Common myeloid progenitor, CD34-positive (primary cell): ENCODE results near the gene RAPGEF4.

Experiments
- CTCF ChIA-PET: fragments of 350-600 bp; sonication (Branson Sonifier 250); formaldehyde crosslinking; loops from one replicate; lab custom pipeline; 2021; ENCODE audit warnings: antibody characterized with exemption; lab: Charles Lee
- POLR2A ChIA-PET: fragments of 350-600 bp; sonication (Branson Sonifier 250); formaldehyde crosslinking; loops from one replicate; lab custom pipeline; 2021; ENCODE audit warnings: antibody characterized with exemption; lab: Charles Lee
- DNase-seq, 3 donors: peaks; one replicate each; pipeline versions ENCODE4 v3.0.0 to v3.0.0-alpha.2; 2013
- H3K27ac ChIP-seq, 2 experiments: 1 replicate in 1 of 2; 2 replicates in 1 of 2; pipeline ENCODE4 v1.7.0; 2013; ENCODE audit warnings: inconsistent platforms in 2 of 2, low read length in 2 of 2, mild to moderate bottlenecking in 2 of 2, low read depth in 1 of 2, moderate library complexity in 1 of 2; ENCODE audit not compliant: severe bottlenecking in 2 of 2, insufficient read depth in 1 of 2, poor library complexity in 1 of 2
- H3K27me3 ChIP-seq, 5 experiments: replicated peaks in 2 of 5; 1 replicate in 3 of 5; 2 replicates in 2 of 5; pipeline versions ENCODE4 v1.6.1 to v1.7.0; 2013; ENCODE audit warnings: low read length in 4 of 5, mild to moderate bottlenecking in 2 of 5, moderate library complexity in 2 of 5, inconsistent platforms in 1 of 5; ENCODE audit not compliant: insufficient read depth in 5 of 5, control insufficient read depth in 4 of 5
- H3K36me3 ChIP-seq, 4 experiments: 1 replicate in 2 of 4; 2 replicates in 2 of 4; pipeline versions ENCODE4 v1.6.1 to v1.7.0; 2013; ENCODE audit warnings: low read length in 3 of 4, control low read depth in 1 of 4, mild to moderate bottlenecking in 1 of 4; ENCODE audit not compliant: control insufficient read depth in 4 of 4, insufficient read depth in 4 of 4
- H3K4me1 ChIP-seq, 4 experiments: 1 replicate in 3 of 4; 2 replicates in 1 of 4; pipeline versions ENCODE4 v1.6.1 to v1.7.1; 2013; ENCODE audit warnings: low read length in 3 of 4, mild to moderate bottlenecking in 3 of 4, control low read depth in 1 of 4, inconsistent platforms in 1 of 4, moderate library complexity in 1 of 4; ENCODE audit not compliant: control insufficient read depth in 4 of 4, insufficient read depth in 4 of 4; ENCODE audit errors: control extremely low read depth in 1 of 4
- H3K4me3 ChIP-seq, 7 experiments: 1 replicate in 4 of 7; 2 replicates in 3 of 7; pipeline versions ENCODE4 v1.5.1 to v1.7.0; 2013; ENCODE audit warnings: mild to moderate bottlenecking in 7 of 7, low read length in 6 of 7, moderate library complexity in 6 of 7, inconsistent platforms in 2 of 7, low read depth in 2 of 7, control low read depth in 1 of 7; ENCODE audit not compliant: insufficient read depth in 4 of 7, control insufficient read depth in 1 of 7; ENCODE audit errors: extremely low read depth in 1 of 7
- H3K9me3 ChIP-seq, 5 experiments: 1 replicate in 4 of 5; 2 replicates in 1 of 5; pipeline versions ENCODE4 v1.6.1 to v1.7.1; 2013; ENCODE audit warnings: low read length in 4 of 5, mild to moderate bottlenecking in 2 of 5, inconsistent platforms in 1 of 5, low read depth in 1 of 5, moderate library complexity in 1 of 5; ENCODE audit not compliant: control insufficient read depth in 4 of 5, insufficient read depth in 2 of 5; ENCODE audit errors: control extremely low read depth in 1 of 5
- WGBS: methylation state at CpG from one replicate; pipeline ENCODE4 v1.1.5; 2013; ENCODE audit not compliant: insufficient coverage; 5-methylcytosine and 5-hydroxymethylcytosine counted together

Gene RAPGEF4

DNA sequence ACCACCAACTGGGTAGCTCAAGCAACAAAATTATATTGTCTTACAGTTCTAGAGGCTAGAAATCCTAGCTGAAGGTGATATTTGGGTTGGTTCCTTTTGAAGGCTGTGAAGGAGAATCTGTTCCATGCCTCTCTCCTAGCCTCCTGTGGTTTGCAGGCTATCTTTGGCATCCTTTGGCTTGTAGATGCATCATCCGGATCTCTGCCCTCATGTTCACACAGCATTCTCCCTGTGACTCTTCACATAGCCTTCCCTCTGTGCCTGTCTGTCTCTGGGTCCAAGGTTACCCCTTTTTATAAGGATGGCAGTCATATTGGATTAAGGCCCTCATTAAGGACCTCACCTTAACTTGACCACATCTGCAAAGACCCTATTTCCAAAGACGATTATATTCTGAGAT, 261.4 kb downstream of the RAPGEF4 start:
- no peaks in the 10 kb centered on the region for H3K4me1 ChIP-seq
- H3K27me3 ChIP-seq = peaks cover 0 to 7% (median 0%) of the 10 kb centered on the region in 5 experiments
- no peak overlapping the region for H3K27ac ChIP-seq
- POLR2A ChIA-PET = no interaction called here
- no peak overlapping the region for H3K4me3 ChIP-seq
- H3K36me3 ChIP-seq = no peaks in the 10 kb centered on the region
- no peaks in the 10 kb centered on the region for H3K9me3 ChIP-seq
- CTCF ChIA-PET = interaction anchor here (0.7 kb wide), 1 partner anchor 184 kb away, joined by 3 read pairs; no protein-coding TSS in a partner anchor
- no peak for DNase-seq
- WGBS = 86% methylated on average over 1 of the region's 2 CpGs

GRCh38 chr2:172998547-172999272, 263.1 kb downstream of the RAPGEF4 start:
- POLR2A ChIA-PET = no interaction called here
- CTCF ChIA-PET = no interaction called here
- Histone ChIP-seq H3K4me3 (no peak overlapping the region), H3K9me3 (no peaks in the 10 kb centered on the region), H3K4me1 (no peaks in the 10 kb centered on the region), H3K27ac (no peak overlapping the region), H3K27me3 (peaks cover 0 to 7% (median 0%) of the 10 kb centered on the region in 5 experiments), H3K36me3 (no peaks in the 10 kb centered on the region)
- DNase-seq = no peak
- no CpG with 5 or more reads among the region's 2 CpGs for WGBS

DNA sequence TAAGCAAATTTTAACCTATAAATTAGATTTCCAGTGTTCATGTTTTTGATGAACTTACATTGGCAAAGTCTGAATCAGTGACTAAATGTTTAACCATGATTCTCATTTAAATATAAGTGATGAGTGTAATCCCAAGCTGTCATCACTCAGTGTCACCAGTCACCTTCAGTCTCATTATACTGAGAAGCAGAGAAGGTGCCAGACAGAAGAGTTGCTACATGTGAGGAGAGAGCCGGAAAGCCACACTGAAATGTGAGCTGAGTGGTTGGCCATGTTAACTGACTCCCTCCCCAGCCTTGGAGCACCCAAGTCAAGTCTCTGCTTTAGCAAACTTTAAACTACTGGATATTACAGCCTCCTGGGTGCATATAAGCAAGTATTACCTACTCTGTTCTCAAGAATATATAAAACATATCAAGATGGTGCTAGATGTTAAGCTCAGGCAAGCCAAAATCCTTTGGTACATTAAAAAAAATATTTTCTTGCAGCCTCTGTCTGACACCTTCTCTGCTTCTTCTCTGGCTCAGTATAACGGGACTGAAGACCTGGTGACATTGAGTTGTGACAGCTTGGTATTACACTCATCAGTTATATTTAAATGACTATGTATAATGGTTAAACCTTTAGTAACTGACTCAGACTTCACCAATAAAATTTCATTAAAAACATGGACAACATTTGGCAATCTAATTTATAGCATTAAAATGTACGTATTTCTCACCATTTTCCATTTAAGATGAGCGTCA, 264.2 kb downstream of the RAPGEF4 start:
- Histone ChIP-seq H3K36me3 (no peaks in the 10 kb centered on the region), H3K9me3 (no peaks in the 10 kb centered on the region), H3K27me3 (peaks cover 0 to 7% (median 0%) of the 10 kb centered on the region in 5 experiments), H3K27ac (no peak overlapping the region), H3K4me3 (no peak overlapping the region), H3K4me1 (no peaks in the 10 kb centered on the region)
- no peak for DNase-seq
- WGBS = 96% methylated on average over 3 of the region's 4 CpGs
- ChIA-PET CTCF (interaction anchor here (1.0 kb wide), 1 partner anchor 68 kb away, joined by 3 read pairs; no protein-coding TSS in a partner anchor), POLR2A (no interaction called here)

DNA sequence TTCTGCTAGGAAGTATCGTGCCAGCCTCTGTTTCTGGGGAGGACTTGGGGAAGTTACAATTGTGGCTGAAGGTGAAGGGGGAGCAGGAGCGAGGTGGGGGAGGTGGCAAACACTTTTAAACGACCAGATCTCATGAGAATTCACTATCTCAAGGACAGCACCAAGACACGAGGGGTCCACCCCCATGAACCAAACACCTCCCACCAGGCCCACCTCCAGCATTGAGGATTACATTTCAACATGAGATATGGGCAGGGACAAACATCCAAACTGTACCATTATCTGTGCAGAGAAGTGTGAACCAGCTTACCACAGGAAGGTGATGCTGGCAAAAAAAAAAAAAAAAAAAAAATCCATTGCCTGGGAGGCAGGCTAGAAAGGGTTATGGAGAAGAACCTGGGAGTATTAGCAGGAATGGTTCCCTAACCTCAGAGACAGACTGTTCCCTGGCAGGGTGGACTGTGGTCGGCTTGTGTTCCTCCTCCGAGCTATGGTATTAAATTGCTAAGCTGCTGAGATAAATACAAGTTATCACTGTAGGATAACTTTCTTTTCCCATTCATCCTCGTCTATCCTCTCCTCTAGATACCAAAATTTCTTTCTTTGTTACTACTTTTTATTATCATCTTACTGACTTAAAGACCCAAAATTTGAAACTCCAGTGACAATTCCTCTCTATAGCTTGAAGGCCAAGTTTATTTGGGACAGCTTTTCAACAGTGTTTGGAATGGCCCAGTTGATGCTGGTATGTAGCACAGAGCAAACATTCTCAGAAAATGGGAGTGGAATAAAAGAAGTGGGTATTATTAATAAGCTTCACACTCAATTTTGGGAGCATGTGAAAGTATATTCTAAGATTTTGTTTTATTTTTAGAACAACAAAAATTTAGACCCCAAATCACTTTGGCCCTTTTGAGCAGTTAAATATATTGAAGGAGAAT, 266.3 kb downstream of the RAPGEF4 start:
- DNase-seq = no peak
- Histone ChIP-seq H3K4me3 (no peak overlapping the region), H3K36me3 (no peaks in the 10 kb centered on the region), H3K27me3 (peaks cover 0 to 2% (median 0%) of the 10 kb centered on the region in 5 experiments), H3K9me3 (no peaks in the 10 kb centered on the region), H3K27ac (no peak overlapping the region), H3K4me1 (no peaks in the 10 kb centered on the region)
- WGBS = 100% methylated on average over 2 of the region's 7 CpGs
- POLR2A ChIA-PET = no interaction called here
- CTCF ChIA-PET = no interaction called here

DNA sequence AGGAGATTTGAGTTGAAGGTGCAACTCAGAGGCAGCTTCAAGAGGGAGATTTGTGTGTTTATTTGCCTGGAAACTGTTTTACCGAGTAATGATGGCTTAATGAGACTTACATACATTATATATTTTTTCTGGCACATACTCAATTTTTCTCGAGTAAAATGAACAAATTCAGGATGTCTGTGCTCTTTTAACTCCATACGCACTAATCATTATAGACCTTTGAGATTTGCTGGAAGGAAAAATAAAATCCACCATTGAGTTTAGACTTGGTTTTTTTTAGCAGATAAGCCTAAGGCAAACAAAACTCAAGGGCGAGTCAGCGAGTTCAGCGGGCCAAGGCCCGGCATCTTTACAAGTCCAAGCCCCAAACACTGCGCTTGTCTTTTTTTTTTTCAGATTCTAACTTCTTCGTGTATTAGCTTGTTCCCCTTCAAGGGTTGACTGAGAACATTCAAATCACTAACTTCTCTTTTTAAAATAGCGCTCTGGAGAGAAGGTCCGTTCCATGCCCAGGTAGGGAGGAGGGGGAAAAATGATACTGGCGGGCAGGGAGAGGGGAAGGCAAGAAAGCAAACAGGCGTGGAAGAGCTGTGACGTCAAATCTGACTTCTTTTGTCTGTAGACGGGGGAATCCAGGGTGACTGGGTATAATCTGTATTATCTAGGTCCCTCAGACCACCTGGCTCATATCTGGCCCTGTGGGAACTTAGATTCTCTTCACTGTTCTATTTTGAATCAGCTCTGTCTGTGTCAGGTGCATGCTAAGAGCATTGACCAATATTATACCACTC, 267.3 kb downstream of the RAPGEF4 start:
- DNase-seq = no peak
- ChIA-PET CTCF (interaction anchor here (0.7 to 1.1 kb wide), 2 partner anchors 10 to 250 kb away, joined by 3 to 4 read pairs; no protein-coding TSS in a partner anchor), POLR2A (no interaction called here)
- Histone ChIP-seq H3K27me3 (no peaks in the 10 kb centered on the region), H3K4me3 (no peak overlapping the region), H3K27ac (no peak overlapping the region), H3K36me3 (no peaks in the 10 kb centered on the region), H3K9me3 (no peaks in the 10 kb centered on the region), H3K4me1 (no peaks in the 10 kb centered on the region)
- WGBS = 100% methylated on average over 4 of the region's 15 CpGs

GRCh38 chr2:173008786-173009185, 273.1 kb downstream of the RAPGEF4 start:
- H3K4me3 ChIP-seq = no peak overlapping the region
- WGBS = 83% methylated on average over 2 of the region's 3 CpGs
- no peaks in the 10 kb centered on the region for H3K9me3 ChIP-seq
- ChIA-PET CTCF (no interaction called here), POLR2A (no interaction called here)
- peaks cover 0 to 3% (median 0%) of the 10 kb centered on the region in 5 experiments for H3K27me3 ChIP-seq
- H3K36me3 ChIP-seq = no peaks in the 10 kb centered on the region
- no peaks in the 10 kb centered on the region for H3K4me1 ChIP-seq
- no peak overlapping the region for H3K27ac ChIP-seq
- no peak for DNase-seq
